Naive thymus-derived CD4-positive, alpha-beta T cell (primary cell): ENCODE measurements around the gene SGMS1. TPM values are rescaled to one million over a fixed set of nuclear protein-coding genes. Genes with fewer than 3 reads are reported as not detected.

Experiments used
- ATAC-seq: fragments of 150-1000 bp; cut with Tn5 transposase; 2 replicates; pipeline ENCODE4 v1.10.0; 2021; ENCODE audit warnings: mild to moderate bottlenecking, moderate library complexity
- CTCF ChIA-PET: fragments of 350-600 bp; sonication (Branson Sonifier 250); formaldehyde crosslinking; loops from one replicate; lab custom pipeline; 2021; ENCODE audit warnings: antibody characterized with exemption; lab: Charles Lee
- POLR2A ChIA-PET: fragments of 350-600 bp; sonication (Branson Sonifier 250); formaldehyde crosslinking; loops from one replicate; lab custom pipeline; 2021; ENCODE audit warnings: antibody characterized with exemption, inconsistent platforms; lab: Charles Lee
- DNase-seq, 9 donors: peaks; one replicate each; pipeline versions ENCODE4 v3.0.0 to v3.0.0-alpha.2; 2020 to 2022; ENCODE audit warnings: mixed read lengths in 1 of 9
- H3K27ac ChIP-seq: one replicate; pipeline ENCODE4 v1.7.0; 2013; ENCODE audit warnings: mild to moderate bottlenecking, low read depth, low read length, moderate library complexity
- H3K27me3 ChIP-seq, 2 donors: one replicate each; pipeline ENCODE4 v1.7.0; 2013; ENCODE audit warnings: low read length in 2 of 2, mild to moderate bottlenecking in 2 of 2, moderate library complexity in 2 of 2; ENCODE audit not compliant: control insufficient read depth in 2 of 2, insufficient read depth in 2 of 2
- H3K36me3 ChIP-seq, 3 experiments: 1 replicate in 2 of 3; 2 replicates in 1 of 3; pipeline ENCODE4 v1.7.0; 2013; ENCODE audit warnings: low read length in 3 of 3, mild to moderate bottlenecking in 3 of 3, moderate library complexity in 1 of 3; ENCODE audit not compliant: insufficient read depth in 3 of 3, control insufficient read depth in 2 of 3
- H3K4me1 ChIP-seq, 2 donors: one replicate each; pipeline ENCODE4 v1.7.0; 2013; ENCODE audit warnings: low read length in 2 of 2, mild to moderate bottlenecking in 2 of 2, moderate library complexity in 1 of 2; ENCODE audit not compliant: control insufficient read depth in 2 of 2, insufficient read depth in 2 of 2
- H3K4me3 ChIP-seq: 2 replicates; pipeline ENCODE4 v1.7.0; 2013; ENCODE audit warnings: mild to moderate bottlenecking, low read length
- H3K9me3 ChIP-seq, 3 experiments: 1 replicate in 2 of 3; 2 replicates in 1 of 3; pipeline ENCODE4 v1.7.0; 2013; ENCODE audit warnings: low read length in 3 of 3; ENCODE audit not compliant: control insufficient read depth in 2 of 3
- H3K27ac Mint-ChIP-seq, 9 donors: one replicate each; pipeline ENCODE4 v1.8.0; 2020 to 2022; ENCODE audit warnings: mixed read lengths in 9 of 9, mild to moderate bottlenecking in 8 of 9, moderate library complexity in 5 of 9, inconsistent platforms in 2 of 9
- H3K27me3 Mint-ChIP-seq, 5 donors: one replicate each; pipeline ENCODE4 v1.8.0; 2021 to 2022; ENCODE audit warnings: mixed read lengths in 5 of 5, mild to moderate bottlenecking in 1 of 5
- H3K36me3 Mint-ChIP-seq, 5 donors: one replicate each; pipeline ENCODE4 v1.8.0; 2020 to 2022; ENCODE audit warnings: mixed read lengths in 5 of 5, mild to moderate bottlenecking in 3 of 5, inconsistent platforms in 1 of 5
- H3K4me1 Mint-ChIP-seq, 7 donors: one replicate each; pipeline ENCODE4 v1.8.0; 2020 to 2022; ENCODE audit warnings: mixed read lengths in 7 of 7, mild to moderate bottlenecking in 3 of 7, inconsistent platforms in 1 of 7
- H3K4me3 Mint-ChIP-seq, 10 donors: one replicate each; pipeline ENCODE4 v1.8.0; 2020 to 2022; ENCODE audit warnings: mild to moderate bottlenecking in 10 of 10, mixed read lengths in 10 of 10, moderate library complexity in 6 of 10, inconsistent platforms in 2 of 10
- H3K9me3 Mint-ChIP-seq, 11 donors: one replicate each; pipeline ENCODE4 v1.8.0; 2020 to 2022; ENCODE audit warnings: mixed read lengths in 11 of 11, mild to moderate bottlenecking in 4 of 11, inconsistent platforms in 1 of 11, moderate library complexity in 1 of 11
- intact Hi-C, 2 donors: fragments of 100-400 bp; cut with micrococcal nuclease; formaldehyde crosslinking; loops; one replicate each; pipeline ENCODE4 v1.15.1; 2023
- polyA plus RNA-seq, 2 donors: library from polyadenylated mRNA; unstranded; fragments of 300-500 nt; fragmentation: Illumina TruSeq; gene quantifications; one replicate each; pipeline ENCODE4 v1.2.3, GENCODE V29; 2021
- total RNA-seq, 6 experiments: library from RNA in 5 of 6; stranded (reverse) in 5 of 6; gene quantifications; 1 replicate in 5 of 6; 2 replicates in 1 of 6; pipeline ENCODE4 v1.2.3 and lab custom pipeline; 2021 to 2026

Gene SGMS1
- total and polyA plus RNA-seq, 7 experiments from 2014 or later: 11.5 to 45.7 (median 29.4) TPM

GRCh38 chr10:50561816-50562215 lies 61.9 kb downstream of the SGMS1 start:
- ATAC-seq (peak; percentile 27), DNase-seq (peak in 5 of 9 donors; percentile 12 to 38 (median 23))
- H3K9me3 Mint-ChIP-seq: peaks cover 0 to 2% (median 0%) of the 10 kb centered on the region in 11 donors
- peak overlapping the region in 2 of 9 donors; percentile 6 to 32 for H3K27ac Mint-ChIP-seq
- H3K27me3 Mint-ChIP-seq: no peaks in the 10 kb centered on the region
- no peaks in the 10 kb centered on the region for H3K36me3 ChIP-seq
- no peaks in the 10 kb centered on the region for H3K27me3 ChIP-seq
- intact Hi-C loops: loop anchor here (1.0 to 2.0 kb wide), 4 partner anchors 60 to 91 kb away; no protein-coding TSS in a partner anchor
- peaks cover 0 to 54% (median 30%) of the 10 kb centered on the region in 7 donors for H3K4me1 Mint-ChIP-seq
- ChIA-PET CTCF (interaction anchor here (1.0 to 1.4 kb wide), 4 partner anchors 9 to 90 kb away, joined by 3 to 7 read pairs (median 4); partner anchors contain the start of gene SGMS1), POLR2A (interaction anchor here (0.6 to 1.3 kb wide), 2 partner anchors 62 to 1469 kb away, joined by 3 to 7 read pairs; partner anchors contain the start of gene SGMS1)
- peaks cover 0 to 10% (median 0%) of the 10 kb centered on the region in 5 donors for H3K36me3 Mint-ChIP-seq
- peak overlapping the region in 1 of 10 donors; percentile 20 for H3K4me3 Mint-ChIP-seq
- no peaks in the 10 kb centered on the region for H3K9me3 ChIP-seq
- H3K4me1 ChIP-seq: no peaks in the 10 kb centered on the region
- H3K4me3 ChIP-seq: no peak overlapping the region
- H3K27ac ChIP-seq: no peak overlapping the region

- ATAC-seq (no peak), DNase-seq (no peak)
- no peaks in the 10 kb centered on the region for H3K27me3 ChIP-seq
- Mint-ChIP-seq H3K9me3 (peaks cover 0 to 2% (median 0%) of the 10 kb centered on the region in 11 donors), H3K4me3 (no peak overlapping the region), H3K27me3 (no peaks in the 10 kb centered on the region), H3K4me1 (peaks cover 0 to 57% (median 34%) of the 10 kb centered on the region in 7 donors), H3K36me3 (peaks cover 0 to 11% (median 0%) of the 10 kb centered on the region in 5 donors), H3K27ac (no peak overlapping the region)
- H3K4me3 ChIP-seq: no peak overlapping the region
- CTCF ChIA-PET: interaction anchor here (0.7 to 1.4 kb wide), 5 partner anchors 10 to 91 kb away, joined by 3 to 7 read pairs (median 4); partner anchors contain the start of gene SGMS1
- intact Hi-C loops: loop anchor here (1.0 to 2.0 kb wide), 3 partner anchors 64 to 92 kb away; no protein-coding TSS in a partner anchor
- H3K27ac ChIP-seq: no peak overlapping the region
- POLR2A ChIA-PET: interaction anchor here (0.6 to 1.3 kb wide), 2 partner anchors 63 to 1470 kb away, joined by 3 to 7 read pairs; partner anchors contain the start of gene SGMS1
- H3K9me3 ChIP-seq: no peaks in the 10 kb centered on the region
- H3K4me1 ChIP-seq: no peaks in the 10 kb centered on the region
- H3K36me3 ChIP-seq: no peaks in the 10 kb centered on the region
Observed at GRCh38 chr10:50561266-50561665, 62.5 kb downstream of the SGMS1 start.

- no peaks in the 10 kb centered on the region for H3K27me3 Mint-ChIP-seq
- CTCF ChIA-PET: no interaction called here
- no peaks in the 10 kb centered on the region for H3K27me3 ChIP-seq
- peaks cover 0 to 9% (median 0%) of the 10 kb centered on the region in 5 donors for H3K36me3 Mint-ChIP-seq
- no peaks in the 10 kb centered on the region for H3K9me3 ChIP-seq
- no peak overlapping the region for H3K4me3 Mint-ChIP-seq
- H3K4me1 Mint-ChIP-seq: peaks cover 0 to 54% (median 30%) of the 10 kb centered on the region in 7 donors
- POLR2A ChIA-PET: no interaction called here
- ATAC-seq (no peak), DNase-seq (no peak)
- intact Hi-C loops: loop anchor here in 1 of 2 donors (2.0 kb wide), 1 partner anchor 92 kb away; no protein-coding TSS in a partner anchor
- H3K4me1 ChIP-seq: no peaks in the 10 kb centered on the region
- H3K36me3 ChIP-seq: no peaks in the 10 kb centered on the region
- no peak overlapping the region for H3K27ac Mint-ChIP-seq
- H3K4me3 ChIP-seq: no peak overlapping the region
- no peak overlapping the region for H3K27ac ChIP-seq
- peaks cover 0 to 2% (median 0%) of the 10 kb centered on the region in 11 donors for H3K9me3 Mint-ChIP-seq
Observed at GRCh38 chr10:50560370-50560769, 63.4 kb downstream of the SGMS1 start.

GRCh38 chr10:50558371-50558770 lies 65.4 kb downstream of the SGMS1 start:
- no peak for ATAC-seq
- Mint-ChIP-seq H3K27me3 (no peaks in the 10 kb centered on the region), H3K9me3 (peaks cover 0 to 2% (median 0%) of the 10 kb centered on the region in 11 donors), H3K27ac (peak overlapping the region in 1 of 9 donors; percentile 28), H3K36me3 (peaks cover 0 to 8% (median 0%) of the 10 kb centered on the region in 5 donors), H3K4me1 (peaks cover 0 to 60% (median 34%) of the 10 kb centered on the region in 7 donors), H3K4me3 (no peak overlapping the region)
- Histone ChIP-seq H3K9me3 (no peaks in the 10 kb centered on the region), H3K36me3 (no peaks in the 10 kb centered on the region), H3K4me3 (no peak overlapping the region), H3K4me1 (no peaks in the 10 kb centered on the region), H3K27me3 (no peaks in the 10 kb centered on the region), H3K27ac (no peak overlapping the region)
- ChIA-PET POLR2A (interaction anchor here (1.3 kb wide), 1 partner anchor 66 kb away, joined by 5 read pairs; no protein-coding TSS in a partner anchor), CTCF (interaction anchor here (1.3 to 1.7 kb wide), 2 partner anchors 64 to 95 kb away, joined by 4 to 9 read pairs; no protein-coding TSS in a partner anchor)
- DNase-seq: no peak
- intact Hi-C loops: loop anchor here in 1 of 2 donors (5.0 kb wide), 1 partner anchor 64 kb away; the partner anchor contains the start of gene SGMS1

GRCh38 chr10:50557130-50557682 lies 66.5 kb downstream of the SGMS1 start:
- H3K27me3 Mint-ChIP-seq: no peaks in the 10 kb centered on the region
- Histone ChIP-seq H3K27ac (no peak overlapping the region), H3K4me1 (no peaks in the 10 kb centered on the region), H3K27me3 (no peaks in the 10 kb centered on the region), H3K4me3 (no peak overlapping the region), H3K36me3 (no peaks in the 10 kb centered on the region), H3K9me3 (no peaks in the 10 kb centered on the region)
- peaks cover 0 to 4% (median 0%) of the 10 kb centered on the region in 5 donors for H3K36me3 Mint-ChIP-seq
- no peak overlapping the region for H3K27ac Mint-ChIP-seq
- POLR2A ChIA-PET: interaction anchor here (0.6 to 0.7 kb wide), 3 partner anchors 16 to 417 kb away, joined by 3 to 8 read pairs (median 4); no protein-coding TSS in a partner anchor
- no peak for ATAC-seq
- intact Hi-C loops: loop anchor here in 1 of 2 donors (5.0 kb wide), 1 partner anchor 65 kb away; the partner anchor contains the start of gene SGMS1
- peaks cover 0 to 69% (median 39%) of the 10 kb centered on the region in 7 donors for H3K4me1 Mint-ChIP-seq
- DNase-seq: no peak
- no peak overlapping the region for H3K4me3 Mint-ChIP-seq
- CTCF ChIA-PET: interaction anchor here (1.3 to 1.7 kb wide), 2 partner anchors 65 to 95 kb away, joined by 6 to 9 read pairs; no protein-coding TSS in a partner anchor
- H3K9me3 Mint-ChIP-seq: peaks cover 0 to 2% (median 0%) of the 10 kb centered on the region in 11 donors
